ENCODE data around the gene MBD4. TPM values are rescaled to one million over a fixed set of nuclear protein-coding genes. Genes with fewer than 3 reads are reported as not detected.

The MBD4 gene
- total RNA-seq, 4 donors from 2014 or later, result 12.1 to 23.3 (median 16.4) TPM

- Histone ChIP-seq H3K27ac (replicated peaks in 1 of 4) (no peak overlapping the region), H3K4me1 (peaks cover 8 to 23% (median 15%) of the 10 kb centered on the region in 4 donors), H3K36me3 (peaks cover 8 to 57% (median 20%) of the 10 kb centered on the region in 4 donors), H3K27me3 (no peaks in the 10 kb centered on the region), H3K9me3 (no peaks in the 10 kb centered on the region), H3K4me3 (no peak overlapping the region)
- intact Hi-C loops (cut with DNase I), result no loop called here
- DNase-seq (ENCODE audit: extremely low spot score), result no peak
- TF ChIP-seq CTCF (IDR thresholded peaks at IDR 0.05) (no peak), POLR2A (IDR thresholded peaks at IDR 0.05; ENCODE audit: low read depth) (no peak), POLR2AphosphoS5 (IDR thresholded peaks at IDR 0.05) (no peak), EP300 (IDR thresholded peaks at IDR 0.05) (no peak)
- 86% methylated on average over 4 of the region's 4 CpGs for WGBS
These were observed 24.0 kb upstream of the MBD4 start for GRCh38 chr3:129463716-129464115.

- no peaks in the 10 kb centered on the region for H3K9me3 ChIP-seq
- peaks cover 8 to 60% (median 20%) of the 10 kb centered on the region in 4 donors for H3K36me3 ChIP-seq
- TF ChIP-seq POLR2AphosphoS5 (IDR thresholded peaks at IDR 0.05) (no peak), EP300 (IDR thresholded peaks at IDR 0.05) (no peak), POLR2A (IDR thresholded peaks at IDR 0.05; ENCODE audit: low read depth) (no peak), CTCF (IDR thresholded peaks at IDR 0.05) (no peak)
- no peak overlapping the region for H3K27ac ChIP-seq (replicated peaks in 1 of 4)
- WGBS, result 96% methylated on average over 3 of the region's 3 CpGs
- intact Hi-C loops (cut with DNase I), result no loop called here
- H3K4me3 ChIP-seq, result no peak overlapping the region
- H3K4me1 ChIP-seq, result peaks cover 8 to 20% (median 13%) of the 10 kb centered on the region in 4 donors
- H3K27me3 ChIP-seq, result no peaks in the 10 kb centered on the region
- no peak for DNase-seq (ENCODE audit: extremely low spot score)
These were observed 23.3 kb upstream of the MBD4 start for GRCh38 chr3:129463094-129463493.

GRCh38 chr3:129462361-129462968 is 22.7 kb upstream of the MBD4 start:
- H3K27me3 ChIP-seq, result no peaks in the 10 kb centered on the region
- peaks cover 8 to 54% (median 17%) of the 10 kb centered on the region in 4 donors for H3K36me3 ChIP-seq
- H3K4me3 ChIP-seq, result no peak overlapping the region
- H3K27ac ChIP-seq (replicated peaks in 1 of 4), result peak overlapping the region in 1 of 4 donors; percentile 52
- no peak for DNase-seq (ENCODE audit: extremely low spot score)
- H3K9me3 ChIP-seq, result no peaks in the 10 kb centered on the region
- WGBS, result 85% methylated on average over 3 of the region's 3 CpGs
- intact Hi-C loops (cut with DNase I), result no loop called here
- TF ChIP-seq POLR2A (IDR thresholded peaks at IDR 0.05; ENCODE audit: low read depth) (no peak), POLR2AphosphoS5 (IDR thresholded peaks at IDR 0.05) (no peak), CTCF (IDR thresholded peaks at IDR 0.05) (no peak), EP300 (IDR thresholded peaks at IDR 0.05) (no peak)
- peaks cover 8 to 20% (median 11%) of the 10 kb centered on the region in 4 donors for H3K4me1 ChIP-seq

- intact Hi-C loops (cut with DNase I), result no loop called here
- Histone ChIP-seq H3K27me3 (no peaks in the 10 kb centered on the region), H3K9me3 (no peaks in the 10 kb centered on the region), H3K36me3 (peaks cover 8 to 55% (median 21%) of the 10 kb centered on the region in 4 donors), H3K4me3 (no peak overlapping the region), H3K27ac (replicated peaks in 1 of 4) (peak overlapping the region in 3 of 4 donors; percentile 15 to 52 (median 19)), H3K4me1 (peaks cover 8 to 20% (median 11%) of the 10 kb centered on the region in 4 donors)
- no peak for DNase-seq (ENCODE audit: extremely low spot score)
- TF ChIP-seq POLR2A (IDR thresholded peaks at IDR 0.05; ENCODE audit: low read depth), result no peak
- no peak for TF ChIP-seq EP300 (IDR thresholded peaks at IDR 0.05)
- TF ChIP-seq CTCF (IDR thresholded peaks at IDR 0.05), result no peak
- no peak for TF ChIP-seq POLR2AphosphoS5 (IDR thresholded peaks at IDR 0.05)
- WGBS, result 51% methylated on average over 6 of the region's 6 CpGs
These were observed 21.9 kb upstream of the MBD4 start for GRCh38 chr3:129461461-129462146.
